Heart left ventricle (tissue), 16 donors: ENCODE results near the gene CEP112. TPM values are rescaled to one million over a fixed set of nuclear protein-coding genes. Genes with fewer than 3 reads are reported as not detected.

Source experiments
- ATAC-seq, 4 donors: fragments of 200-7000 bp; cut with Tn5 transposase; one replicate each; pipeline ENCODE4 v1.9.1; 2020 to 2022; ENCODE audit warnings: moderate library complexity in 4 of 4, mild to moderate bottlenecking in 3 of 4, moderate number of reproducible peaks in 1 of 4
- DNase-seq, 5 donors: peaks; one replicate each; pipeline ENCODE4 v3.0.0-alpha.2; 2020
- H3K27ac ChIP-seq, 12 donors: fragments of 200-600 bp; sonication (generic) in 4 of 12; one replicate each; pipeline versions ENCODE4 v1.5.0 to v1.8.0; 2016 to 2022; ENCODE audit warnings: mild to moderate bottlenecking in 2 of 12
- H3K27me3 ChIP-seq, 9 donors: fragments of 200-600 bp; sonication (generic) in 2 of 9; one replicate each; pipeline versions ENCODE4 v1.5.1 to v1.8.0; 2016 to 2022; ENCODE audit warnings: mild to moderate bottlenecking in 3 of 9
- H3K36me3 ChIP-seq, 9 donors: fragments of 200-600 bp; sonication (generic) in 2 of 9; one replicate each; pipeline versions ENCODE4 v1.5.0 to v1.8.0; 2018 to 2022; ENCODE audit warnings: mild to moderate bottlenecking in 2 of 9
- H3K4me1 ChIP-seq, 12 donors: fragments of 200-600 bp; sonication (generic) in 4 of 12; one replicate each; pipeline versions ENCODE4 v1.5.0 to v1.8.0; 2016 to 2022; ENCODE audit warnings: mild to moderate bottlenecking in 3 of 12
- H3K4me3 ChIP-seq, 12 donors: fragments of 200-600 bp; sonication (generic) in 4 of 12; one replicate each; pipeline versions ENCODE4 v1.5.0 to v1.8.0; 2017 to 2022; ENCODE audit warnings: mild to moderate bottlenecking in 9 of 12, moderate library complexity in 4 of 12
- H3K9me3 ChIP-seq, 12 donors: fragments of 200-600 bp; sonication (generic) in 4 of 12; one replicate each; pipeline versions ENCODE4 v1.5.0 to v1.8.0; 2016 to 2022; ENCODE audit warnings: mild to moderate bottlenecking in 1 of 12
- POLR2A ChIP-seq, 2 donors: fragments of 450-650 bp; IDR thresholded peaks; one replicate each; pipeline ENCODE4 v1.6.1; 2017; ENCODE audit warnings: antibody characterized with exemption in 2 of 2, mild to moderate bottlenecking in 2 of 2, moderate library complexity in 2 of 2
- WGBS, 4 donors: extraction: QIAGEN DNeasy Blood & Tissue Kit in 2 of 4; methylation state at CpG; one replicate each; pipeline versions ENCODE4 v1.1.5 to v1.1.7; 2013 to 2018; 5-methylcytosine and 5-hydroxymethylcytosine counted together
- intact Hi-C, 10 donors: fragments of 100-400 bp; cut with DNase I; formaldehyde crosslinking; loops; one replicate each; pipeline versions ENCODE4 v1.11.1 to v1.14.2; 2022
- polyA plus RNA-seq, 2 donors: library from polyadenylated mRNA; stranded (reverse); fragments of 200-250 nt; gene quantifications; one replicate each; pipeline ENCODE4 v1.2.3, GENCODE V29; 2013
- total RNA-seq, 9 donors: library from RNA; depleted of rRNA in 2 of 9; stranded (reverse); fragments of >200 nt in 2 of 9; fragmentation: NEBNext Ultra II Directional in 3 of 9; extraction: Animal tissue kit (Norgen Biotek cat#: 25700) in 3 of 9; gene quantifications; one replicate each; pipeline versions ENCODE4 v1.1.0 to v1.2.4, GENCODE V29; 2016 to 2023
- TF ChIP-seq, protein P1 (sequence below), 12 donors: fragments of 200-600 bp; sonication (generic) in 4 of 12; IDR thresholded peaks; one replicate each; pipeline versions ENCODE4 v1.5.0 to v1.8.0; 2018 to 2022; ENCODE audit warnings: antibody characterized with exemption in 12 of 12, mild to moderate bottlenecking in 5 of 12
- donor health status: ischemic (EF 13 %, LVEDD 7.1; RV severe dilation, severe dysfunction).
- donor health status: healthy with polysubstance abuse.
- donor health status: DM: no; HTN: yes; CAD: no.
- donor health status: DM: no; HTN: no; CAD: no.
- donor health status: ischemic (EF 25% LVEDD 6.9; RV normal size, moderate dysfunction).
- donor health status: ischemic (EF 25% LVEDD 5.7; RV mildly dilated, moderate dysfunction).
- donor health status: healthy.
- donor health status: DM: yes; HTN: yes; CAD: no.
- donor health status: ischemic (EF 35%, LVEDD 5.7; RV mildly dilated, moderate dysfunction).
- donor health status: nonischemic (EF 11% LVEDD 7.7; RV severe dilation, severe dysfunction).
- donor health status: DM: yes; HTN: yes; CAD: no.
- donor health status: PGD.
- donor health status: ischemic (EF 29% LVEDD 5.4; RV normal size, mild dysfunction).
- donor health status: nonischemic (EF 23%, LVEDD 6.1; RV moderate dilation, normal function).

Gene CEP112
- total and polyA plus RNA-seq, 11 donors: 5.5 to 28.3 (median 14.3) TPM

DNA sequence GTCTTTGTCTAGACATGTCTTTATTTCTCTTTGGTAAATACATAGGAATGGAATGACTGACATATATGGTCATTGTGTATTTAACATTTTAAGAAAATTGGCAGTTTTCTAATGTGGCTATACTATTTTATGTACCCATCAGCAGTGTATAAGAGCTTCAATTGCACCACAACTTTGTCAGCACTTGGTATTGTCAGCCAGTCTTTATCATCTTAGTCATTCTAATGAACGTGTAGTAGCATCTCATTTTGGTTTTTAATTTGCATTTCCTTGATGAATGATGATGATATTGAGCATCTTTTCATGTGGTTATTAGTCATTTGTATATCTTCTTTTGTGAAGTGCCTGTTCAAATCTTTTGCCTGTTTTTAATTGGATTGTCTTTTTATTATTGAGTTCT is 239.3 kb downstream of the CEP112 start:
- H3K27me3 ChIP-seq: no peaks in the 10 kb centered on the region
- H3K4me3 ChIP-seq: no peak overlapping the region
- H3K9me3 ChIP-seq: peaks cover 0 to 36% (median 3%) of the 10 kb centered on the region in 12 donors
- DNase-seq: no peak
- H3K27ac ChIP-seq: no peak overlapping the region
- H3K4me1 ChIP-seq: no peaks in the 10 kb centered on the region
- no peak for TF ChIP-seq POLR2A (IDR thresholded peaks at IDR 0.05)
- TF ChIP-seq, protein P1, sequence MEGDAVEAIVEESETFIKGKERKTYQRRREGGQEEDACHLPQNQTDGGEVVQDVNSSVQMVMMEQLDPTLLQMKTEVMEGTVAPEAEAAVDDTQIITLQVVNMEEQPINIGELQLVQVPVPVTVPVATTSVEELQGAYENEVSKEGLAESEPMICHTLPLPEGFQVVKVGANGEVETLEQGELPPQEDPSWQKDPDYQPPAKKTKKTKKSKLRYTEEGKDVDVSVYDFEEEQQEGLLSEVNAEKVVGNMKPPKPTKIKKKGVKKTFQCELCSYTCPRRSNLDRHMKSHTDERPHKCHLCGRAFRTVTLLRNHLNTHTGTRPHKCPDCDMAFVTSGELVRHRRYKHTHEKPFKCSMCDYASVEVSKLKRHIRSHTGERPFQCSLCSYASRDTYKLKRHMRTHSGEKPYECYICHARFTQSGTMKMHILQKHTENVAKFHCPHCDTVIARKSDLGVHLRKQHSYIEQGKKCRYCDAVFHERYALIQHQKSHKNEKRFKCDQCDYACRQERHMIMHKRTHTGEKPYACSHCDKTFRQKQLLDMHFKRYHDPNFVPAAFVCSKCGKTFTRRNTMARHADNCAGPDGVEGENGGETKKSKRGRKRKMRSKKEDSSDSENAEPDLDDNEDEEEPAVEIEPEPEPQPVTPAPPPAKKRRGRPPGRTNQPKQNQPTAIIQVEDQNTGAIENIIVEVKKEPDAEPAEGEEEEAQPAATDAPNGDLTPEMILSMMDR (IDR thresholded peaks at IDR 0.05): no peak
- ATAC-seq: no peak
- 97 to 100% (median 98%) methylated on average over 1 of the region's 1 CpG for WGBS, 4 donors
- H3K36me3 ChIP-seq: peaks cover 0 to 5% (median 0%) of the 10 kb centered on the region in 9 donors
- intact Hi-C loops: no loop called here

DNA sequence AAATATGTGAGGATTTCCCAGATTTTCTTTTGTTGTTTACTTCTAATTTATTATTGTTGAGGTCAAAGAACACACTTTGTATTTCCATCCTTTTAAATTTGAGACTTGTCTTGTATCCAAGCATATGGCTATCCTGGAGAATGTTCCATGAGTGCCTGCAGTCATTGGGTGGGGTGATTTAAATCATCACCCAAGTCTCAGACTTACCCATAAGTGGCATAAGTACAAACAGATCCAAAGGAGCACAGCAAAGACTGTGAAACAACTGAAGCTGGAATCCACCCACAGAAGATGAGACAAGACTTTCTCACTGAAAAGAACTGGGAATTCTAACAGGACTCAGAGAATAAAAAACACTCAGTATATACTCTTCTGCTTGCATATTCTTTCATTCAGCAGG is 239.9 kb downstream of the CEP112 start:
- Histone ChIP-seq H3K36me3 (peaks cover 0 to 5% (median 0%) of the 10 kb centered on the region in 9 donors), H3K4me3 (no peak overlapping the region), H3K27ac (no peak overlapping the region), H3K4me1 (no peaks in the 10 kb centered on the region), H3K9me3 (peaks cover 0 to 30% (median 2%) of the 10 kb centered on the region in 12 donors), H3K27me3 (no peaks in the 10 kb centered on the region)
- no peak for TF ChIP-seq POLR2A (IDR thresholded peaks at IDR 0.05)
- TF ChIP-seq, protein P1 (IDR thresholded peaks at IDR 0.05): no peak
- DNase-seq: no peak
- intact Hi-C loops: no loop called here
- no peak for ATAC-seq

DNA sequence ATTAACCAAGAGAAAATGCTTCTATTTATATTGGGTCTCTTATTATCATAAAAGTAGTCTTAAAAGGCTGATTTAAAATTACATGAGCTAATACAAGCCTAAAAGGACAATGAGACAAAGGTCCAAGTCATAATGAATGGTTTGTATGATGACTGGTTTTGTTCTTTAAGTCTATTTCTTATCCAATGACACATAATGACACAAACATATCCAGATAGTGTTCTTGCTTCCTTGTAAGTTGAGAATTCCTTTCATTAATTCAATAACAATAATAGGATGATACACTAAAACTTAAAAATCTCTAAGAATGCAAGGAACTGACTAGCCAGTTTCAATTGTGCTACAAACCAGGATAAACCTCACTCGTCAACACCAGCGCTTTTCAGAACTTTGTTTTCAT is 244.1 kb downstream of the CEP112 start:
- no peak for TF ChIP-seq POLR2A (IDR thresholded peaks at IDR 0.05)
- TF ChIP-seq, protein P1 (IDR thresholded peaks at IDR 0.05): no peak
- intact Hi-C loops: no loop called here
- Histone ChIP-seq H3K27me3 (no peaks in the 10 kb centered on the region), H3K4me1 (no peaks in the 10 kb centered on the region), H3K4me3 (no peak overlapping the region), H3K36me3 (peaks cover 0 to 5% (median 0%) of the 10 kb centered on the region in 9 donors), H3K9me3 (peaks cover 0 to 7% (median 0%) of the 10 kb centered on the region in 12 donors), H3K27ac (no peak overlapping the region)
- DNase-seq (no peak), ATAC-seq (no peak)
- 97 to 99% (median 97%) methylated on average over 2 of the region's 2 CpGs for WGBS, 4 donors

DNA sequence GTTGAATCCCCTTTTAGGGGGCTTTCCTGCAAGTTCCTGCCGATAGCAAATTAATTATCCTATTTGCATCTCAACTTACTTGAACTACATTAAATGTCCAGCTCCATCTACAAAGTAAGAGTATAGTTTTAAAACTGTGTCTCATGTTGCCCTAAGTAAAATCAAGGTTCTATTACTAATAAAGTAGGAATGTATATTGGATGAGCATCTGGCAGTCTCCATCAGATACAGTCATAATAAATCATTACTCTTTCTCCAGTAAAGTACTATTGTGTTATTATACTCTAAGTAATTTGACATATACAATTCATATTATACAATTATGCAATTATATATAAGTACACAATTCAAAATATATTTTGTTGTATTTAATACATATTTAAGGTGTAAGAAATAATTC is 249.3 kb downstream of the CEP112 start:
- Histone ChIP-seq H3K27ac (no peak overlapping the region), H3K27me3 (no peaks in the 10 kb centered on the region), H3K9me3 (peaks cover 0 to 16% (median 0%) of the 10 kb centered on the region in 12 donors), H3K36me3 (no peaks in the 10 kb centered on the region), H3K4me3 (no peak overlapping the region), H3K4me1 (no peaks in the 10 kb centered on the region)
- DNase-seq (no peak), ATAC-seq (no peak)
- intact Hi-C loops: no loop called here
- TF ChIP-seq, protein P1 (IDR thresholded peaks at IDR 0.05): no peak
- no peak for TF ChIP-seq POLR2A (IDR thresholded peaks at IDR 0.05)
- 94 to 100% (median 98%) methylated on average over 1 of the region's 1 CpG for WGBS, 4 donors
